Right renal pelvis (tissue), 4 donors: ENCODE data around the gene KCNJ6. TPM values are rescaled to one million over a fixed set of nuclear protein-coding genes. Genes with fewer than 3 reads are reported as not detected.

Experiments used
- DNase-seq, 4 donors: peaks; one replicate each; pipeline ENCODE4 v3.0.0-alpha.2; 2013; ENCODE audit warnings: low read depth in 4 of 4, low spot score in 3 of 4, missing footprints in 1 of 4
- polyA plus RNA-seq, 4 donors: library from polyadenylated mRNA; unstranded; fragments of 120-200 nt; gene quantifications; one replicate each; pipeline ENCODE4 v1.2.1, GENCODE V29; 2013; ENCODE audit not compliant: insufficient read length in 4 of 4

Gene KCNJ6
- polyA plus RNA-seq, 4 donors, result 0.18 to 0.35 (median 0.31) TPM

DNA sequence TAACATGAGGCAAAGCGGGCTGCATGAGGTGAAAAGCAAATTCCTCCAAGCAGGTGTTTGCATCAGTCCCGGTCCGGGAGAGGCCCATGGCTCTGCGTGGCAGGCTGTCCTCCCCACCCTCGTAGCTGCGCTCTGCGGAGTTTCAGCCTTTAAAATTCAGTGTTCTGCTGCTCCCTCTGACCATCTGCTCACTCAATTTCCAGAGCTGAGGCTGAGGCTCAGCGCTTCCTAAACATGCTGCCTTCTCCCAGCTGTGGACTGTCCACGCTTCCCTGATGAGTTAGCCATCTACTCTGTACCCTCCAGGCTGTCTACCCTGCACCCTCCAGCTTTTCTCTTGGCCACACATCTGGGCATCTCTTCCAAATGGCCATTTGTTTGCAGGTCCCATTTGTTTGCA, 87.7 kb downstream of the KCNJ6 start:
- no peak for DNase-seq

GRCh38 chr21:37827913-37828312, 88.3 kb downstream of the KCNJ6 start:
- no peak for DNase-seq

GRCh38 chr21:37821786-37822450, 94.3 kb downstream of the KCNJ6 start:
- DNase-seq, result no peak

DNA sequence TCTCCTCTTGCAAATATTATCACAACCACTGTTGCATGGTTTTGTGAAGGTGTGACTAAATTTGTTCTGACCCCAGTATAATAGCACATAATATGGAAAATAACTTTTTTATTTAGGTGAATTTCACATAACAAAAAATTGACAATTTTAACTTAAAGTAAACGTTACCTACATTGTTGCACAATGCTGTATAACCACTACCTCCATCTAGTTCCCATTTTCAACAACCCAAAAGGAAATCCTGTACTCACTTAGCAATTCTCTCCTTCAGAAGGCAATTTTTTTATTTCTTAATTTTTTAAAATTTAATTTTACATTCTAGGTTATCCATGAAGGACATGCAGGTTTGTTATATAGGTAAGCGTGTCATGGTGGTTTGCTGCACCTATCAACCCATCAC, 95.2 kb downstream of the KCNJ6 start:
- no peak for DNase-seq

DNA sequence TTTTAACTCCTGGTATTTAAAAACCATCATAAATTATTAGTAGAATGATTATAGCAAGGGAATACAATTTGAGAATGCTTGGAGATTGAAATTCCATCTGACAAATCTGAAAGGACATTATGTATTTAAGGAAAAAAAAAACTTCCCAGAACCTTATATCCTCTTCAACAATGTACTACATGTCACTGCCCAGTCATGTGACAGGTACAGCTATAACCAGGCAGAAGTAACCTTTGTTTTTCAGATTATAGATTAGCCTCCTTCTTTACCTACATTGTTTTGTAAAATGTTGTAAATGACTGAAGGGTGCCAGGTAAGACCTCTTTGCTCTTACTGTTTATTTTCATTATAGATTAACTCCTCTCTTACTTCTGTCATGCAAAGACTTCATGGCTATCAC, 96.9 kb downstream of the KCNJ6 start:
- no peak for DNase-seq

DNA sequence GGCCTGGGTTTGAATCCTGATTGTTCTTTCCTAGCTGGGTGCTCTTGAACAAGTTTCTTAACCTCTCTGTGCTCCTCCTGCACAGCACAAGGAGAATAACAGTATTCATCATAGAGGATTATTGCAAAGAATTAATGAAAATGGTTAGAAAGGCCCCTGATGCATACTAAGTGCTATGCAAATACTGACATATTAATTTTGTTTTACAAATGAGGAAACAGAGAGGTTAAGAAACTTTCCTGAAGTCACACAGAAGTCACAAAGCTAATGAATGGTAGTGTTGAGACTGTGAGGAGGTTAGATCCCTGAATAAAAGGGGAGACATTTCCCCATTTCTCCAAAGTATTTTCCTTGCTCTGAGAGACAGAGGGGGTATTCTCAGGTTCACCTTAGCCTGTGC, 99.0 kb downstream of the KCNJ6 start:
- no peak for DNase-seq

- DNase-seq, result no peak
These were observed 100.4 kb downstream of the KCNJ6 start for GRCh38 chr21:37815893-37816292.

DNA sequence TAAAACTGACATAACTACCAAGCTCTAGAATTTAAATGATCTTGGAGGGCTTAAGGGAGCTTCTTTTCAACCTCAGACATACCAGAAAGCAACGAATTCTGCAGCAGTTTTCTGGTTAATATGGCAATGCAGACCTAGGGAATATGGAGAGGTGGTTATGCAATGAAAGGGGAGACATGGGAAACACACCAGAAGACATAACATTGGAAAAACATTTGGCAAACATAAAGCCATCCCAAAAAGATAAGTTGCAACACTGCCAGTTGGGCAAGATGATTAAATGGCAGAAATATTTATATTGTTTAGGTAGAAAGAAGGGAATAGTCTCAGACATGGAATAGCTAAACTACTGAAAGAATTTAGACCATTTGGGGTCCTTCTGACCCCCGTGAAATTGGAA, 104.5 kb downstream of the KCNJ6 start:
- DNase-seq, result no peak

DNA sequence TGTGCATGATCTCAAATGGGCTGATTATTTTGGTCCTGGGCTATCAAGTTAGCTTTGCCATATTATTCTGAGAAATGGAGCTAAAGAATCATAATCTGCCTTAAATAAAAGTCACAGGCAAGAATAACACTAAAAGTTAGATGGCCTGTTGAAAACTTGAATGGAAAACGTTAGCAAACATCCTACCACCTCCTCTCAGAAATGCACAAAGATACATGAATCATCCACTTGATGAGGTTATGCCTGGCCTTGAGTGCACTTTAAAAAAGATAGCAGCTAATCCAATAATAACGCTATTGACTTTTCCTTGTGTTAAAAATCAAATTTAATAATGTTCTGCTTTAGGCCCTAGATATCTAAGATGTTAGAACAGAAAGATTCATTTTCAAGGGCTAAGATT, 108.0 kb downstream of the KCNJ6 start:
- no peak for DNase-seq

DNA sequence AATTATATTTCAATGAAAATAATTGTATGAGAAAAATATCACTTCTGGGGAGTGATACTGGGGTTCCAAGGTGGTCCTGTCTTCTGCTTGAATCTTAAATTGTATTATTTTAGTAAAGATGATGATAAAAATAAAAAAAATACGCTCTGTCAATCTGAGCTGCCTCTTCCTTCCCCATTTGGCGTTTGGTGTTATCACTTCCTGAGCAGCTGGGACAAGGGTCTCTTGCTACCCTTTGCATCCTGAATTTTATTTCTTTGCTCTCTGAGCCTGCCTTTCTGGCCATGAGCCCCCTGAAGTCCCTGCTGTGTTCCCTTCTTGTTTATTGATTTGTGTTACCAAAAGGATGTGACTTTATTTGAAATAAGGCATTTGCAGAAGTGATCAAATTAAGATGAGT, 111.0 kb downstream of the KCNJ6 start:
- DNase-seq, result no peak

DNA sequence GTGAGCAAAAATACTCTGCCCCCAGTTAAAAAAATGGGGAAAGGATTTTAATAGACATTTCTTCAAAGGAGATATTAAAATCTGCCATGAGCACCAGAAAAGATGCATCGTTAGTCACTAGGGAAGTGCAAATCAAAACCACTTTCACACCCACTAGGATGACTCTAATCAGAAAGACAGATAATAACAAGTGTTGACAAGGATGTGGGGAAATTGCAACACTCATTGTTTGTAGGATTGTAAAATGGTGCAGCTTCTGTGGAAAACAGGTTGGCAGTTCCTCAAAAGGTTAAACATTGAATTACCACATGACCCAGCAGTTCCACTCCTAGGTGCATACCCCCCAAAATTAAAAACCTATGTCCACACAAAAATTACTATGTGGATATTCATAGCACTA, 112.3 kb downstream of the KCNJ6 start:
- DNase-seq, result no peak

DNA sequence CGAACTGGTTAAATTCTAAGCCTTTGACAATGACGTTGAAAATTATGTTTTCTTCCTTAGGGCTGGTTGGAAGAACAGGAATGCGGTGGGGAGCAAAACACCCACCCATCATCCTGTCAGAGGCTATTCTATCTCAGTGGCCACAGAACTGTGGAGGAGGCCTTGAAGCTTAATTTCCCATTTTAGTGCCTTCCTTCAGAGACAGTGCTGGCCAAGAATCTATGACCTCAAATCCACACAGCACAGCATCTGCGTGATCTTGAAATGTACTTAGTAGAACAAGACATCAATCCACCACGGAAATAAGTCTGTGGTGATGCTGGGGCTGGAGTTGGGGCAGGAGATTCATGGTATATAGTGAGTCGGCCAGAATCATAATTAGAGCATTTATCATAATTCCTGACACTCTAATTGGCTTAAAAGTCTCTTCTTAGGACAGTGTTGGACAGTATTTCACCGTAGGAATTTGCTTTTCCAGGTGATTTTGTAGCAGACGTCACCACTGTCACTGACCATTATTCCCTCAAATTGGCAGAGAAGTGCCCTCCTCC, 113.1 kb downstream of the KCNJ6 start:
- no peak for DNase-seq

DNA sequence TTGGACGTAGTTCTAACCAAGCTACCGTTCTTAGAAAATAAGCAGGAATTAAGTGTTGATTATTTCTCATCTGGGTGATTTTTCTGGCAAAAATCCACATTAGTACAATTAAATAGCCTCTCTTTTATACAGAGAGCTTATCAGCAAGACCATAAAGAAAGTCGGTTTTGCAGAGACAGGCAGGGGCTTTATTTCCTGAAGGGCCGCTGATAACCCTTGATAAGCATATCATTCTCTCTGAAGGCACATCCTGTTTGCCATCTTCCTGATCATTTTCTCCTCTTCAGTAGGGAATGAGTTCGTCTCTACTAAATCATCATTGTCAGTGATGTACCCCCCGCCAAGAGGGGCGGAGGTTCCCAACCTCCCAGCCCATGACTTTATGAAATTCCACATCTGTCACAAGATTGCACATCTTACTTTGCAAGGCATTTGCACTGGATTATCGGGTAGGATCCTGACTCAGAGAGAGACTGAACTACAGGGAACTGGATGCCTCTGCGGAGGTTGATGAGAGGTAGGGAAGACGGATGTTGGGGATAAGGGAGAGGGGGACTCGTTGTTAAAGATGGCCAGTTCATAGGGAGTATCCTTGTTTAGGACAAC, 115.7 kb downstream of the KCNJ6 start:
- no peak for DNase-seq

DNA sequence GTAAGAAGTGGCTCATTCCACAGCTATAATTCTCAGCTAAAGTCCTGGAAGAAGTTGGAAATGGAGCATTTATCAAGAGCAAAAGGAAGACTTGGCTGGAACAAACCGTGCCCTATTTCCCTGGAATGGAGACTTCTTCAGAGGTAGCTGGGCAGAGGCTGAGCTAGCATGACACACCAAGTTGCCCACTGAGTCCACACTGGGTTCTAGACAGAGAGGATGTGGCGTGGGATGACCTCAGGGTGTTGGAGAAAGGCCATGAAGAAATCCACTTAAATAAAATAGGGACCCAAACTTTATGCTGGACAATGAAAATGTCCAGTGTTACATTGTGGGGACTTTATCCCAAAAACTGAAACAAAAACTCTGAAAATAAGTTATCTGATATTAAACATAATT, 116.2 kb downstream of the KCNJ6 start:
- DNase-seq, result no peak

GRCh38 chr21:37799211-37800056, 116.8 kb downstream of the KCNJ6 start:
- DNase-seq, result peak in 3 of 4 donors; percentile 12 to 37 (median 18)

DNA sequence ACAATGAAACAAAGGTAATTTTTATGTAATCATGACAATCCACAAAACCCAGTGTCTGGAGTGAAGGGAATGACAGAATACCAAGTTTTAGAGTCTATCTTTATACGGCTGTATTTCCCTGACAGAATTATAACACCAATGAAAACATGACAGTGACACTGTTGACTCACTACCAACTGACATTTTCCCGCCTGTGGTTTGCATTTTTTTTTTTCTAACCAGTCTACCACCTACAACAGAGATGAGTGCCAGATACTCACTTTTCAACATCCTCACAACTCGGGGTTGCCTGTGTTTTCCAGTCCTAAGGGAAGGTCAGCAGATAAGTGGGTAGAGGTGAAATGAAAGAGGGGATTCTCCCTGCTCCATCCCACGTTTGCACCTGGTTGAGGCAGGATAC, 118.9 kb downstream of the KCNJ6 start:
- DNase-seq, result no peak

DNA sequence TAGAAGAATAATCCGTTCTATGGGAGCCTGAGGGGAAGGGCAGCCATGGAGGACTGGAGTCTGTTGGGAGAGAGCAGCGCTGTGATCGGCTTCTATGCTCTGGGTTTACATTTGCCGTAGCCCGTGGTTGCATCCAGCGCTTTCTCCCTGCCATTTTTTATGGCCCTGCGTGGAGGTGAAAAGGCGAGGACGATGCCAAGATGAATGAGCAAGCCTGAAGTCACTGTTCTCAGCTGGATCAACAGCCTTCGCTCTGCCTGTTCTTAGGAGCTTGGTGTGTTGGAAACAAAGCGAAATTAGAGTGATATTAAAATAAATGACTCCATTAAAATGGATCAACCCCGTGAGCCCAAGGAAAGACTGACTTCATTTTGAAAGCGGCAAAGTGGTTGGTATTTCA, 120.2 kb downstream of the KCNJ6 start:
- no peak for DNase-seq

DNA sequence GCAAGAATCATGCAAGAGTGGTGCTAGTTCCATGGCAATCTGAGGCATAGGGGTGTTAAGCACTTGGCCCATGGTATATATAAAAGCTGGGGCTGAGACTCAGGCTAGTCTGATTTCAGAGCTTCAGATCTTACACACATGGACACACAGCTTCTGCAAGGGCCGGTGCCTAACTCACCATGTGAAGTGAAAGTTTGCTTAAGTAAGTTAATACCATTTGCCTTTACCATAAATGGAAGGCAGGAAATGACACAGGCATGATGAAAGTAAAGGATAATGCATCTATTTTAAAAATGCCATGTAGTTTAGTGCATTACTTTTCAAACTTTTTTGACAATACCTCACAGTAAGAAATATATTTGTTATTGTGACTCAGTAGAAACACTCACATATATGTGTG, 122.6 kb downstream of the KCNJ6 start:
- no peak for DNase-seq

DNA sequence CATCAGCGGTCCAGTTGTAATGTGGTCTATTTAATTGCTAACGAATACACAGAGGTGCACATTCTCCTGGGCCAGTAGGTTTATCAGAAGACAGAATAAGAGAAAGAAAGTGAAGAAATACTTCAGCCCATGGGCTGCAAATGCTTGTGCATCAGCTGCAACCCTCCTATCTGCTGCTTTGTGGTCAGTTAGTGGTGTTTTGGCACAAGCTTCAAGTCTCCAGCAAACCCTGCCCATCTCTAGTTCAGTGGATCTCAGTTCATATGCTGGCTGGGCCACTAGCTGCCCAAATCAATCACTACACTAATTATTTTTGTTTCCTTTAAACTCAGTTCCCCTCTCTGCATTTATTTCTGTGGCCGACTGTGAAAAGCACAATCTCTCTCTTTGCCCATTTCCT, 124.2 kb downstream of the KCNJ6 start:
- no peak for DNase-seq

DNA sequence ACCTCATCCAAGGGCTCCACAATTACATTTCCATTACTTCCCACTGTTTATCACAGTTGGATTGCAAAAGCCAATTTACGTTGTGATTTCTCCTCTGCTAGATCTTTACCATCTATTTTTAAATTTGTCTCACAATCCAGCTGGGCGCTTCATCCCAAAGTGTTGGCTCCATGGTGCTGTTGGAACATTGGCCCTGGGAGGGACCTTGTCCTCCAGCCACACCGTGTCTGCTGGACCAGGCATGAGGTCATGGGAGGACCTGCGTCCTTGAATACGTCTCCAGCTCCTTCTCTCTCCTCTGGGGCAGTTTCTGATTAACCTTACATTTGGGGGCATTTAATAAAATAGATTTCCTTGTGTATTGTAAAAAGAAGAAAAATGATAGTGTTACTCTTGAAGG, 125.4 kb downstream of the KCNJ6 start:
- DNase-seq, result no peak

DNA sequence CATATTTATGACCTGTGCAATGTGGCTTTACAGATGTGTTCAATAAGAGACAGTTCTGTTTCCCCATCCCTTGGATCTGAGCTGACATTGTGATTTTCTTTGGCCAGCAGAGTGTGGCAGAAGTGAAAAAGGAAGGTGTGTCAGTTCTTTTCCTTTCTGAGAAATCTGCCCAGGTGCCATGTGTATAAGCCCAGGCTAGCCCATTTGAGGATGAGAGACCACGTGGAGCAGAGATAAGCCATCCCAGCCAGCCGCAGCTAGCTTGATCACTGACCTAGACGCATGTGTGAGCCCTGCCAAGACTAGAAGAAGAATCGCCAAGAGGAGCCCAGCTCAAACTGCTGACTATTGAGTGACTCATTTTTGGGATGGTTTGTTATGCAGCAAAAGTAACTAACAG, 127.8 kb downstream of the KCNJ6 start:
- no peak for DNase-seq

DNA sequence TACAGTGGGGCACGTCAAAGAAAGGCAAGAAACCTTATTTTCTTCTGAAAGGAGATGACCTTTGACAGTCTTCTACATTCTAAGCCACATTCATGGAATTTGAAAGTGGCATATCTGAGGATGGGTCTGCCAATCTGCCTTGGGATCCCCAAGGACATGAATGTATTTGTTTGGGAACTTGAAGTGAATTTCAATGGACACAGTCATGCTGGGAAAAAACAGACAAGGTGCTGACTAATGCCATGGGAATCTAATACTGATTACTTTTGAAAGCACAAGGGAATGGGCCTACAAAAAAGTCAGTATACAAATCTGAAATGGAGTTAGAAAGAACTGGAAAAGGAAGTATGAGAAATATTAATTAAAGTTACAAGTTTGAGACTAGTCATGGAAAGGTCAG, 128.8 kb downstream of the KCNJ6 start:
- no peak for DNase-seq
